KG1 (cell line): ENCODE data around the gene TNS2.

Source experiments
- DNase-seq: peaks from one replicate; lab custom pipeline; 2025; lab: John Stamatoyannopoulos, UW

The TNS2 gene

GRCh38 chr12:53068811-53069585, 19.1 kb downstream of the TNS2 start:
- no peak for DNase-seq

GRCh38 chr12:53069621-53070410, 20.0 kb downstream of the TNS2 start:
- no peak for DNase-seq

- no peak for DNase-seq
Measured at GRCh38 chr12:53070877-53071492, 21.1 kb downstream of the TNS2 start.

- DNase-seq, result no peak
Measured at GRCh38 chr12:53071591-53072551, 22.0 kb downstream of the TNS2 start.

GRCh38 chr12:53073881-53074280, 24.0 kb downstream of the TNS2 start:
- no peak for DNase-seq

- no peak for DNase-seq
Measured at GRCh38 chr12:53074283-53074998, 24.6 kb downstream of the TNS2 start.

- DNase-seq, result no peak
Measured at GRCh38 chr12:53074999-53075370, 25.1 kb downstream of the TNS2 start.

GRCh38 chr12:53076461-53076860, 26.6 kb downstream of the TNS2 start:
- no peak for DNase-seq

- no peak for DNase-seq
Measured at GRCh38 chr12:53077030-53077429, 27.2 kb downstream of the TNS2 start.

- no peak for DNase-seq
Measured at GRCh38 chr12:53078425-53079225, 28.8 kb downstream of the TNS2 start.

- DNase-seq, result peak; percentile 37
Measured at GRCh38 chr12:53079226-53080117, 29.6 kb downstream of the TNS2 start, which contains the start of gene SPRYD3. Gene SPRYD3 (minus strand): TSS chr12:53079390. CDS start chr12:53079333, 57 bp downstream.

GRCh38 chr12:53082637-53083175, 32.8 kb downstream of the TNS2 start:
- DNase-seq, result no peak

- DNase-seq, result no peak
Measured at GRCh38 chr12:53086361-53086760, 36.5 kb downstream of the TNS2 start.

- no peak for DNase-seq
Measured at GRCh38 chr12:53090105-53090504, 40.2 kb downstream of the TNS2 start.

- no peak for DNase-seq
Measured at GRCh38 chr12:53090554-53090953, 40.7 kb downstream of the TNS2 start.

GRCh38 chr12:53091756-53092155, 41.9 kb downstream of the TNS2 start:
- no peak for DNase-seq

GRCh38 chr12:53093777-53094393, 44.0 kb downstream of the TNS2 start:
- no peak for DNase-seq

- no peak for DNase-seq
Measured at GRCh38 chr12:53094394-53094787, 44.5 kb downstream of the TNS2 start.
